Fibroblast of skin of abdomen (primary cell): Measurements from ENCODE around the gene SPECC1.
"Not testable (repeated sequence)": the region's sequence is repeated elsewhere in the genome, so short reads cannot be mapped to it uniquely, and the experiment has no call there.

Source experiments
- DNase-seq: peaks from one replicate; pipeline ENCODE4 v3.0.0-alpha.2; 2013

Gene SPECC1

DNA sequence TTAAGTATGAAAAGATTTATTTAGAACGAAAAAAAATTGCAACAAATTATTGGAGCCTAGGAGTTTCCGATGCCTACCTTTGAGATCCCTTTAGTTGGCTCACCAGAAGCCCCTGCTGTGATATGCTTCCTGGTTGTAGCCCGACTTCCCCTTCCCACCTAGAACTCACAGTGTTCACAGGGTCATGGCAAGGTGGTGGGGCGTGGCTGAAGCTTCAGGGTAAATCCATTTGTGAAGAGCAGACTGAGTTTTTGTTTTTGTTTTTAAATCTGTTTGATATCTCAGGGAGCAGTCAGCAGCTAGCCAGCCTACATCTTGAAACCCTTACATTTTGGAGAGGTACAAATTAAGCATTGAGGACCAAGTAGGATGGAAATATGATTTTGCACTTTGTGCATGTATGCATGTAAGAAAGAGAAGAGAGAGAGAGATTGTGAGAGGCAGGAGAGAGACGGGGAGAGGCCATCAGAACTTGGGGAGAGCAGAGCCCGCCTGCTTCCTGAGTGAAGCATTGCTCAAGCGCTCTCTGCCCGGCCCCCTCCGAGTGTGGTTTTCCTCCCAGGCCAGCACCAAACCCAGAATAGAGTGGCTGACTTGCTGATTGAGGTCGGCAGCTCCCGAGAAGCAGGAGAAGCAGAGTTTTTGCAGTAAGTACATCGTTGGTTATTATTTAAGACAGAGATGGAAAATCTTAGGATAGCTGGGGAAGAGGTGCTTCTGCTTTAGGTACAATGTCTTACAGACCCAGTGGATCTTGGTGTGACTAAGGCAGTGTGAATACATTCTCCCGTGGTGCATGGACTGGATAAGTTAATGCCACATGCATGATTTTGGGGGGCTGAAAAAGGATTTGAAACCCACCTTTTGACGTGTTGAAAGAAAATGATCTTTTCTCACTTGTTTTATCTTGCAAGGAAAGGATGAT, 64.2 kb downstream of the SPECC1 start:
- DNase-seq: peak; percentile 26

- no peak for DNase-seq
These were observed 64.8 kb downstream of the SPECC1 start for GRCh38 chr17:20074001-20074400.

- no peak for DNase-seq
These were observed 65.3 kb downstream of the SPECC1 start for GRCh38 chr17:20074489-20074888.

DNA sequence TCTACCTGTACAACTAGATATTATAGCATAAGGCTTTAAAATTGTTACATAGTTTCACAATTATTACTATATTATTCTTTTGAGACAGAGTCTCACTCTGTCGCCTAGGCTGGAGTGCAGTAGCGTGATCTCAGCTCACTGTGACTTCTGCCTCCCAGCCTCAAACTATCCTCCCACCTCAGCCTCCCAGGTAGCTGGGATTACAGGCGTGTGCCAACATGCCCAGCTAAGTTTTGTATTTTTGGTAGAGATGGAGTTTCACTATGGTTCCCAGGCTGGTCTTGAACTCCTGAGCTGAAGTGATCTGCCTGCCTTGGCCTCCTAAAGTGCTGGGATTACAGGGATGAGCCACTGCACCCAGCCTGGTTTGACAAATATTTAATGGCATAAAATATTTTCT, 67.0 kb downstream of the SPECC1 start:
- not testable (repeated sequence) for DNase-seq

- no peak for DNase-seq
These were observed 69.0 kb downstream of the SPECC1 start for GRCh38 chr17:20077978-20078685.

GRCh38 chr17:20080513-20080912, 71.4 kb downstream of the SPECC1 start:
- DNase-seq: no peak

- DNase-seq: peak; percentile 14
These were observed 74.1 kb downstream of the SPECC1 start for GRCh38 chr17:20083156-20083859.

GRCh38 chr17:20084621-20085282, 75.6 kb downstream of the SPECC1 start:
- no peak for DNase-seq

- DNase-seq: peak; percentile 37
These were observed 76.2 kb downstream of the SPECC1 start for GRCh38 chr17:20085283-20085845.

DNA sequence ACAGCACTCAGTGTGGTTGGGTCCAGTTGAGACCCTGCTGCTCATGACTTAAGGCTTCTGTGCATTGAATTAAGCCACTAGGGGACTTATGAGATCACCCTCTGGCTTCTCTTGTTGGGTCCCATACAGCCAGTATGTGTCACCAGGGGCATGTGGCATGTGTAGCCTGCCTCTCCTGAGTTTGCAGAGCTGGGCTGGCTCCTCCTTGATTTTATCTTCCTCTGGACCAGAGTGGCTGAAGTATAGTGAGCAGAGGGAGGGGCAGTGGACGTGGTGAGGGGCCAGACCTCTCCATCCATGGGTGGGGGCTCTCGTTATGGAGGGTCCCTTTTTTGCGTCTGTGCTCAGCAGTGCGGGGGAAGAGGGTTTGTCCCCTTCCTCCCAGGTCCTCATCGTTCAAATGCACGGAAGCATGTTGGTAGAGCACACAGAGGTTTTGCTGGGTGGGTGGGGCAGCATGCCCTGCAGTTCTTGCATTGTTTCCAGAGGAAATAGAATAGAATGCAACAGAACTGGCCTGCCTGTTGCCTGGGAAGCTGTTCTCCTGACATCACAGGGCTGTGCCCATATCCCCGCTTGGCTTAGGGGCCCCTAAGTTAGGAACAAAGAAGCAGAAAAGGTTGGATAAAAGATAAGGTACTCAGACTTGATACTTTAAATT, 77.4 kb downstream of the SPECC1 start:
- DNase-seq: no peak

DNA sequence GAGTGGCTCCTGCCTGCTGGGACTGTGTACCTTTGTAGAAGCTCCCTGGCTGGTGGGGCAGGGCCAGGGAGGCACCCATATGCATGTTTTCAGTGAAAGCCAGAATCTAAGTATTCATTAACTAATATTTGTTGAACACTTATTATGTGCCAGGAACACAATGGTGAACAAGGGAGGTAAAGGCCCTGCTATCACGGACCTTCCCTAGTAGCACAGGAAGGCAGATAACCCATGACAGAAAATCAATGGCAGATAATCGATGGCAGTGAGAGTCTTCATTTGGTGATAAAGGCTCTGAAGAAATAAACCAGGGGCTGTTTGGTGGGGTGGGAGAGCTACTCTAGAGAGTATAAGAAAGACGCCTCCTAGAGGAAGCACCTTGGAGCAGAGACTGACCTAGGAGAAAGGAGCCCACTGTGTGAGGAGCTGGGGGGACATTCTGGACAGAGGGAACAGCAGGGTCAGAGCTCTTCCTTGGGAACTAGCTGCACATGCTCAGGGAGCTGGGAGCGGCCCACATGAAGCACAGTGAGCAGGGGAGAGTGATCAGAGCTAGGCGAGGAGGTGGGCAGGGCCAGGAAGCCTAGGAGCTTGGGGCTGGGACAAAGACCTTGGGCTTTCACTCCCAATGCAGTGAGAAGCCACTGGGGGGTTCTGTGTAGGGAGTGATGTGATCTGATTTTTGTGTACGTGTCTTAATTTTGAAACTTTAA, 78.5 kb downstream of the SPECC1 start:
- no peak for DNase-seq

- no peak for DNase-seq
These were observed 80.8 kb downstream of the SPECC1 start for GRCh38 chr17:20089756-20090547.

DNA sequence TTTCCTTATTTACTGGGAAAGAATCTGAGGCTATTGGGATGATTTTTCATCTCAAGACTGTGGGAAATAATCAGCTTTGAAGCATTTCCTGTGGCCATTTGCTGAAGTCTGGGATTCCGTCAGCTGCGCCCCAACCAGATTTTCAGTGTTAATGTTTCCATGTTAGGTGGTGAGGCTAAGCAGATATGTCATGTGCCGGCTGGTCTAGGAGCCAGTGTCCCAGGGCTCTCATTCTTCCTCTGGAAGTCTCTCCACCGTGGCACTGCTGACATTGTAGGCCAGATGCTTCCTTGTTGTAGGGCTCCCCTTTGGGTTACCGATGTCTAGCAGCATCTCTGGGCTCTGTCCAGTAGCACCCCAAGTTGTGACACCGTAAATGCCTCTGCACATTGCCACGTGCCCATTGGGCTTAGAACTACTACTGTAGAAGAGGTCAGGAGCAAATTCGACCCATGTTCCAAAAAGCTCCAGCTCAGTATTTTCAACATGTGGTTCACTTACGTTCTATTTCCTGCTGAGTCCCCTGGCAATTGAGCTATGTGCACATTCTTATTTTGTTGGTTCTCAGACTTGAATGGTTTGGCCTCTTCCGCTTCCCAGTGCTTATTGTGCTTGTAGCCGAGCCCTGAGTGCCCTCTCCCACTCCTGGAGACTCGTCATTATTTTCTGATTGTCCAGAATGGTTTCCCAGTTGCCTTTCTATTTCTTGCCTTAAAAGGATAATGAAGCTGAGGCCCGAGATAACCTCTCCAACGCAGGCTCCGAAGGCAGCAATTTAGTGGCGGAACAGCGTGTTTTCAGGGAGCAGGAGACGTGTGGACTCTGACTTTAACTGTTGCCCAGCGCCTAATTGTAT, 82.2 kb downstream of the SPECC1 start:
- peak; percentile 60 for DNase-seq

DNA sequence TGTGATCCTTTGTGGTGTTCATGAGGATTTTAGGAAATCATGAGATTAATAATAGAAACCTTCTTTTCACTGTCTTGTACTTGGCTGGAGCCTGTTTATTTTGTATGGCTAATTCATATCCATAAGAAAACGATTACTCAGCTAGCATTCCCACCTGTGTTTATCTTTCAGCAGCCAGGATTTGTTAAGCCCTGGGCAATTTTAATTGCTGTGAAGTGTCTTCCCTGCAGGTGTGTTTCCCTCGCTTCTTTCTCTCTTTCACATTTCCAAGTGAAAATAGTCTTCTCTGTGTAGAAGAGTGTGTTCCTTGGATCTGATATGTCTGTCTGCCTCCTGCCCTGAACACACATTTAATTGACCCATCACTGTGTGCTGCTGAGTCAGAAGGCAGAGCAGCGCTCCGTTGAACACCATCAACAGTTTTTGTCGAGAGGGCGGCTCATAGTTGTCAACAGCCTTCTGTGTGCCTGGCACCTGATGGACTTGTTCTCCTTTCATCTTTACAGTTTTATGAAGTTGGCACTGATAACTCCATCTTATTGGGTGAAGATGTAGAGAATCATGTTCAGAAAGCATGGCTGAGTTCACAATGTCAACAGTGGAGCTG, 83.2 kb downstream of the SPECC1 start:
- no peak for DNase-seq

GRCh38 chr17:20092973-20093626, 83.9 kb downstream of the SPECC1 start:
- DNase-seq: no peak

GRCh38 chr17:20094777-20095176, 85.6 kb downstream of the SPECC1 start:
- DNase-seq: no peak

DNA sequence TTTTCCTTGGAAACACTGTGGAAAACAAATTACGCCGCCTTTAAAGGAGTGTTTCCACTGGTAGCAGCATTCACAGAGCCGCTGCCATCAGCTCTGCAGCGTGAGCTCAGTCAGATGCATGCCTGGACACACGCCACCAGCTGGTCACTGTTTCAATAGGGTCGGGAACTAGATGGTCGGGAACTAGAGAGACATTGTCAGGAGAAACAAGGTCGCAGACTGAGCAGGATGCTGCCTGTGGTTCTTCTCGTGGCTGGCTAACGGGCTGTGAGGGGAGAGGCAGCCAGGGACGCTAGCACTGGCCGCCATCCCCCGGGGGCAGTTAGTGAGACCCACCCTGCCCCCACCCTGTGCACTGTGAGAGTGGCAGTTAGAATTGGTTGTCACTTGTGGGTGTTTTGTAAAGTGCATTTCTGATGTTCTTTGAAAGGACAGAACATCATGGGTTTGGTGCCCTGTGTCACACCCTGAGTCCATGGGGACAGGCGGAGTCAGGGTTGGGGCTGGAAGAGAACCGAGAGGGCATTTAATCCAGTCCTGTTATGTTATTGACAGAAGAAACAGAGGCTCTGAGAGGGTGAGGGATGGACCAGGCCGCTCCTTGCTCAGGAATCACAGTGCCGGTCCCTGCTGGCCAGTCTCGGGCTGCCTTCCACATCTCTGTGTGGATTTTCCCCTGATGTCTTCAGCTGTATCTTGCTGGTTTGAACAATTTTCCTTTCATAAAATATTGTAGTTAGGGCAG, 86.3 kb downstream of the SPECC1 start:
- peak; percentile 8 for DNase-seq
